ENCODE data around the gene MICB. TPM values are rescaled to one million over a fixed set of nuclear protein-coding genes. Genes with fewer than 3 reads are reported as not detected.
"Not testable (repeated sequence)": the region's sequence is repeated elsewhere in the genome, so short reads cannot be mapped to it uniquely, and the experiment has no call there.

MICB gene
- total RNA-seq, 1 donor from 2014 or later: 36.1 TPM

GRCh38 chr6:31541059-31541657 lies 43.2 kb downstream of the MICB start:
- intact Hi-C loops (cut with micrococcal nuclease): loop anchor here (1.0 to 10.0 kb wide), 4 partner anchors 47 to 414 kb away; partner anchors contain the start of genes CCHCR1, NELFE, SKIC2 and TCF19
- Mint-ChIP-seq H3K4me3 (peak overlapping the region; percentile 100), H3K4me1 (ENCODE audit: low read depth) (peaks cover 41% of the 10 kb centered on the region), H3K27ac (peak overlapping the region; percentile 97), H3K27me3 (ENCODE audit: insufficient read depth) (peaks cover 3% of the 10 kb centered on the region), H3K36me3 (ENCODE audit: low read depth) (peaks cover 43% of the 10 kb centered on the region), H3K9me3 (no peaks in the 10 kb centered on the region)
- DNase-seq (ENCODE audit: low spot score): peak; percentile 54

GRCh38 chr6:31541658-31542521 lies 43.9 kb downstream of the MICB start, which contains the start of gene DDX39B:
DDX39B (minus strand) TSS chr6:31542003; CDS start chr6:31540532, 1,471 bp downstream.
- DNase-seq (ENCODE audit: low spot score): peak; percentile 92
- Mint-ChIP-seq H3K36me3 (ENCODE audit: low read depth) (peaks cover 36% of the 10 kb centered on the region), H3K27ac (peak within 1 kb of the TSS; percentile 97), H3K4me1 (ENCODE audit: low read depth) (peaks cover 41% of the 10 kb centered on the region), H3K27me3 (ENCODE audit: insufficient read depth) (peaks cover 3% of the 10 kb centered on the region), H3K4me3 (peak within 1 kb of the TSS; percentile 100), H3K9me3 (no peaks in the 10 kb centered on the region)
- intact Hi-C loops (cut with micrococcal nuclease): loop anchor here (1.0 to 10.0 kb wide), 7 partner anchors 38 to 413 kb away; partner anchors contain the start of genes BAG6, CCHCR1, NELFE and PRRC2A

DNA sequence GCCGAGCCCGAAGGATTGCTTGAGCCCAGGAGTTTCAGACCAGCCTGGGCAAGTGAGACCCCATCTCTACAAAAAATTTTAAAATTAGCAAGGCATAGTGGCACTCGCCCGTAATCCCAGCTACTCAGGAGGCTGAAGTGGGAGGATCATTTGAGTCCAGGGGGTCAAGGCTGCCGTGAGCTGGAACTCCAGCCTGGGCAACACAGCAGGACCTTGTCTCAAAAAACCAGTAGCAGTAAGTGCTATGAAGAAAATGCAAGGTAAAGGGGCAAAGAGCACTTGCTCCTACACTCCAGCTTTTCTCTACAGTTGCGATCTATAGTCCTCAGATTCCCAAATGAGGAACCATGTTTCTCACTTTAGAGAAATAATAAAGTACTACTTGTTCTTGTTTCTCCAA lies 45.7 kb downstream of the MICB start:
- intact Hi-C loops (cut with micrococcal nuclease): loop anchor here (5.0 to 10.0 kb wide), 2 partner anchors 386 to 411 kb away; partner anchors contain the start of genes CCHCR1, NELFE, SKIC2 and TCF19
- H3K27ac Mint-ChIP-seq: no peak overlapping the region
- H3K4me1 Mint-ChIP-seq (ENCODE audit: low read depth): peaks cover 43% of the 10 kb centered on the region
- no peak for DNase-seq (ENCODE audit: low spot score)
- H3K9me3 Mint-ChIP-seq: no peaks in the 10 kb centered on the region
- peaks cover 3% of the 10 kb centered on the region for H3K27me3 Mint-ChIP-seq (ENCODE audit: insufficient read depth)
- H3K4me3 Mint-ChIP-seq: no peak overlapping the region
- peaks cover 27% of the 10 kb centered on the region for H3K36me3 Mint-ChIP-seq (ENCODE audit: low read depth)

DNA sequence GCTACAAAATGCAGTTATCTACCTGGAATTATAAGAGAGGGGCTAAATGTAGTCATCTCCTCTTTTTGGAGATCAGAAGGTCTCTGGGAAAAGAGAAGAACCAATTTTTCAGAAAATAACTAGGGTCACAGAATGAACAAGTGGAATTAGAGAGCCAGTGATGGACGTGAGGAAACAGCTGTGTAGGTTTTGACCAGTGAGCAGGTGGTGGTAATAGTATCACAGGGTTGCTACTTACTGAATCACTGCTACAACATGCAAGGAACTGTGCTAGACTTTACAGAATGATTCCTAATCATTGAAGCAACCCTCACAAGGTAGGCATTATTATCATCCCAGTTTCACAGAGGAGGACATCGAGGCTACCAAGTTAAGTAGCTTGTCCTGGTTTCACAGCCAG lies 46.7 kb downstream of the MICB start:
- H3K36me3 Mint-ChIP-seq (ENCODE audit: low read depth): peaks cover 16% of the 10 kb centered on the region
- peaks cover 39% of the 10 kb centered on the region for H3K4me1 Mint-ChIP-seq (ENCODE audit: low read depth)
- intact Hi-C loops (cut with micrococcal nuclease): loop anchor here (5.0 to 10.0 kb wide), 2 partner anchors 387 to 410 kb away; partner anchors contain the start of genes CCHCR1, NELFE, SKIC2 and TCF19
- no peak overlapping the region for H3K27ac Mint-ChIP-seq
- no peak for DNase-seq (ENCODE audit: low spot score)
- H3K4me3 Mint-ChIP-seq: no peak overlapping the region
- peaks cover 3% of the 10 kb centered on the region for H3K27me3 Mint-ChIP-seq (ENCODE audit: insufficient read depth)
- H3K9me3 Mint-ChIP-seq: no peaks in the 10 kb centered on the region

DNA sequence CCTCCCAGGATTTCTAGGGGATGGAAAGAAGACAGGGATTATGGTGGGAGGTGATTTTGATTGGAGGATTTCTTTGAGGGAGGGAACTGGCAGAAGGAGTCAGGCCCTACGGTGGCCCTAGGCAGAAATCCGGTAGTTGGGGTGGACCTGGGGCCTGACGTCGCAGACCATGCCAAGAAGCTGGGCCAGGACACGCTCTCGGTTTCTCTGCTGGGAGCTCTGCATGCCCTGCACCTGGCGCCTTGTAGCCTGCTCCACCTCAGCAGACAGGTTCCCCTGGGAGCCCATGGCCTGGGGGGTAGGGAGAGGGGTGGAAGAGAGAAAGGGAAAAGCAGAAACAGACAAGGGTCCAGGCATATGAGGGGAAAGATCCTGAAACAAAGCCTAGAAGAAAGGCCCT lies 47.3 kb downstream of the MICB start:
- Mint-ChIP-seq H3K27ac (no peak overlapping the region), H3K4me1 (ENCODE audit: low read depth) (peaks cover 33% of the 10 kb centered on the region)

GRCh38 chr6:31546339-31546957 lies 48.5 kb downstream of the MICB start, which contains the start of gene ATP6V1G2:
ATP6V1G2 (minus strand) TSS chr6:31546608; CDS start chr6:31546559, 49 bp downstream.
- peak within 1 kb of the TSS; percentile 82 for H3K27ac Mint-ChIP-seq
- H3K27me3 Mint-ChIP-seq (ENCODE audit: insufficient read depth): peaks cover 3% of the 10 kb centered on the region
- H3K4me3 Mint-ChIP-seq: peak within 1 kb of the TSS; percentile 87
- peaks cover 7% of the 10 kb centered on the region for H3K36me3 Mint-ChIP-seq (ENCODE audit: low read depth)
- peak; percentile 87 for DNase-seq (ENCODE audit: low spot score)
- H3K9me3 Mint-ChIP-seq: no peaks in the 10 kb centered on the region
- peaks cover 32% of the 10 kb centered on the region for H3K4me1 Mint-ChIP-seq (ENCODE audit: low read depth)
- intact Hi-C loops (cut with micrococcal nuclease): loop anchor here (1.0 to 10.0 kb wide), 5 partner anchors 52 to 408 kb away; partner anchors contain the start of genes EHMT2, NELFE and SKIC2

More for the DNA sequence above, 47.3 kb downstream of the MICB start:
- intact Hi-C loops (cut with micrococcal nuclease): loop anchor here (10.0 kb wide), 1 partner anchor 410 kb away; the partner anchor contains the start of genes NELFE and SKIC2
- peaks cover 3% of the 10 kb centered on the region for H3K27me3 Mint-ChIP-seq (ENCODE audit: insufficient read depth)
- no peaks in the 10 kb centered on the region for H3K9me3 Mint-ChIP-seq
- H3K36me3 Mint-ChIP-seq (ENCODE audit: low read depth): peaks cover 13% of the 10 kb centered on the region
- DNase-seq (ENCODE audit: low spot score): no peak
- H3K4me3 Mint-ChIP-seq: no peak overlapping the region

- intact Hi-C loops (cut with micrococcal nuclease): loop anchor here (1.0 to 10.0 kb wide), 13 partner anchors 11 to 648 kb away; partner anchors contain the start of genes ABHD16A, BAG6, EHMT2 and NELFE
- H3K27me3 Mint-ChIP-seq (ENCODE audit: insufficient read depth): peaks cover 3% of the 10 kb centered on the region
- H3K4me1 Mint-ChIP-seq (ENCODE audit: low read depth): peaks cover 36% of the 10 kb centered on the region
Observed at GRCh38 chr6:31546958-31547726, 49.2 kb downstream of the MICB start, which contains the start of gene NFKBIL1. NFKBIL1 (plus strand) TSS chr6:31547608; CDS start chr6:31547695, 87 bp downstream.

GRCh38 chr6:31547727-31548543 lies 50.0 kb downstream of the MICB start:
- peak overlapping the region; percentile 82 for H3K27ac Mint-ChIP-seq
- peaks cover 3% of the 10 kb centered on the region for H3K27me3 Mint-ChIP-seq (ENCODE audit: insufficient read depth)
- intact Hi-C loops (cut with micrococcal nuclease): loop anchor here (1.0 to 10.0 kb wide), 11 partner anchors 10 to 647 kb away; partner anchors contain the start of genes ABHD16A, BAG6, EHMT2 and NELFE
- DNase-seq (ENCODE audit: low spot score): no peak
- H3K4me3 Mint-ChIP-seq: peak overlapping the region; percentile 87
- H3K36me3 Mint-ChIP-seq (ENCODE audit: low read depth): peaks cover 8% of the 10 kb centered on the region
- peaks cover 40% of the 10 kb centered on the region for H3K4me1 Mint-ChIP-seq (ENCODE audit: low read depth)
- no peaks in the 10 kb centered on the region for H3K9me3 Mint-ChIP-seq

More at GRCh38 chr6:31546958-31547726, 49.2 kb downstream of the MICB start, which contains the start of gene NFKBIL1:
- peak within 1 kb of the TSS; percentile 82 for H3K27ac Mint-ChIP-seq
- no peaks in the 10 kb centered on the region for H3K9me3 Mint-ChIP-seq
- DNase-seq (ENCODE audit: low spot score): peak; percentile 88
- peak within 1 kb of the TSS; percentile 87 for H3K4me3 Mint-ChIP-seq
- peaks cover 8% of the 10 kb centered on the region for H3K36me3 Mint-ChIP-seq (ENCODE audit: low read depth)

GRCh38 chr6:31548544-31548873 lies 50.6 kb downstream of the MICB start:
- Mint-ChIP-seq H3K4me1 (ENCODE audit: low read depth) (peaks cover 40% of the 10 kb centered on the region), H3K36me3 (ENCODE audit: low read depth) (peaks cover 10% of the 10 kb centered on the region), H3K27ac (no peak overlapping the region), H3K9me3 (no peaks in the 10 kb centered on the region), H3K27me3 (ENCODE audit: insufficient read depth) (peaks cover 3% of the 10 kb centered on the region), H3K4me3 (peak overlapping the region; percentile 87)
- no peak for DNase-seq (ENCODE audit: low spot score)
- intact Hi-C loops (cut with micrococcal nuclease): loop anchor here (10.0 kb wide), 1 partner anchor 406 kb away; the partner anchor contains the start of genes NELFE and SKIC2

- H3K4me3 Mint-ChIP-seq: peak overlapping the region; percentile 60
- H3K4me1 Mint-ChIP-seq (ENCODE audit: low read depth): peaks cover 42% of the 10 kb centered on the region
- peaks cover 13% of the 10 kb centered on the region for H3K36me3 Mint-ChIP-seq (ENCODE audit: low read depth)
- peak; percentile 49 for DNase-seq (ENCODE audit: low spot score)
- H3K9me3 Mint-ChIP-seq; H3K27me3 Mint-ChIP-seq (ENCODE audit: insufficient read depth): not testable (repeated sequence)
- H3K27ac Mint-ChIP-seq: peak overlapping the region; percentile 71
- intact Hi-C loops (cut with micrococcal nuclease): loop anchor here (1.0 kb wide), 2 partner anchors 30 to 47 kb away; no protein-coding TSS in a partner anchor
Observed at GRCh38 chr6:31551371-31551770, 53.4 kb downstream of the MICB start.

DNA sequence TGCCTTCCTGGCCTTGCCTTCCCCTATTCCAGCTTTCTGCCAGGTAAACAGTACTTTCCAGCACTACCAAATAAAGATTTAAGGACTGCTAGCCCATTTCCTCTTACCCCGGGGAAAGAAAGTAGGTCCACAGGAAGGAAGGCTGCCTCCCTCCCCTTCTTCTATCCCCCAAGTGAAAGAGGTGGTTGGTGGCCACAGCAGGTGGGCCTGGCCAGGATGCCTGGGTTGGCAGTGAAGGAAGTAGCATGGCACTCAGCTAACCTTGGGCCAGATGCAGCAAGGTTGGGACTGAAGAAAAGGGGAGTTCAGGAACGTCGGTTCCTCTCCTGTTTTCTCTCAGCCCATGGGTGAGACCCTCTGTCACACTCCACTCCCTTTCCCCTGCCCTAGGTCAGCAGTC lies 58.4 kb downstream of the MICB start:
- no peak for DNase-seq (ENCODE audit: low spot score)
- H3K27me3 Mint-ChIP-seq (ENCODE audit: insufficient read depth): no peaks in the 10 kb centered on the region
- no peaks in the 10 kb centered on the region for H3K9me3 Mint-ChIP-seq
- intact Hi-C loops (cut with micrococcal nuclease): no loop called here
- H3K4me3 Mint-ChIP-seq: peak overlapping the region; percentile 7
- H3K36me3 Mint-ChIP-seq (ENCODE audit: low read depth): peaks cover 37% of the 10 kb centered on the region
- no peak overlapping the region for H3K27ac Mint-ChIP-seq
- H3K4me1 Mint-ChIP-seq (ENCODE audit: low read depth): peaks cover 61% of the 10 kb centered on the region

All from activated T-helper 1 cell treated with anti-CD3 and anti-CD28 coated beads, Interleukin-12 subunit alpha, Interleukin-12 subunit beta, Interleukin-2, Interleukin-4 antibody, amounts not matched to agents 30 ng/mL and 10 ng/mL and 1 ng/mL, durations not matched to agents 14 hours and 24 hours and 36 hours (primary cell).